ENCODE data around the gene PIP4K2B. TPM values are rescaled to one million over a fixed set of nuclear protein-coding genes. Genes with fewer than 3 reads are reported as not detected.
"Not testable (repeated sequence)": the region's sequence is repeated elsewhere in the genome, so short reads cannot be mapped to it uniquely, and the experiment has no call there.

The PIP4K2B gene
- total and polyA plus RNA-seq, 2 experiments from 2014 or later: 12.8 to 65.8 TPM

- TF ChIP-seq EZH2 (IDR thresholded peaks at IDR 0.05; ENCODE audit: insufficient read depth, poor library complexity, severe bottlenecking) (no peak), EZH2phosphoT487 (IDR thresholded peaks at IDR 0.05; ENCODE audit: insufficient read depth, low read depth) (no peak)
- 0 out of 2 replicates have a peak, but pooled peaks cover 4% of the 10 kb centered on the region for H4K20me1 ChIP-seq (ENCODE audit: insufficient read depth)
- H3K4me1 ChIP-seq (ENCODE audit: insufficient read depth): peaks cover 26% of the 10 kb centered on the region
- H3K27ac ChIP-seq: no peak overlapping the region
- H3K4me2 ChIP-seq (ENCODE audit: unreplicated experiment): no peak overlapping the region
- WGBS, 2 experiments (ENCODE audit: low coverage in 1 of 2, low lambda C conversion rate in 2 of 2, missing lambda C conversion rate in 2 of 2): 89 to 96% methylated on average over 5 of the region's 5 CpGs
- DNase-seq: no peak
- peaks cover 100% of the 10 kb centered on the region for H3K79me2 ChIP-seq (ENCODE audit: insufficient read depth)
- in situ Hi-C loops (cut with MboI): no loop called here
- no peaks in the 10 kb centered on the region for H3K27me3 ChIP-seq (replicated peaks; ENCODE audit: insufficient read depth)
- H2AFZ ChIP-seq: no peak overlapping the region
- H3K9me3 ChIP-seq (ENCODE audit: low read depth): no peaks in the 10 kb centered on the region
- peaks cover 33% of the 10 kb centered on the region for H3F3A ChIP-seq (ENCODE audit: insufficient read depth)
- H3K4me3 ChIP-seq: no peak overlapping the region
- H3K9me2 ChIP-seq (ENCODE audit: insufficient read depth): no peaks in the 10 kb centered on the region
- H3K36me3 ChIP-seq (ENCODE audit: low read depth): no peaks in the 10 kb centered on the region
- H3K9ac ChIP-seq: no peak overlapping the region
These were observed 5.1 kb downstream of the PIP4K2B start for GRCh38 chr17:38794221-38794620.

DNA sequence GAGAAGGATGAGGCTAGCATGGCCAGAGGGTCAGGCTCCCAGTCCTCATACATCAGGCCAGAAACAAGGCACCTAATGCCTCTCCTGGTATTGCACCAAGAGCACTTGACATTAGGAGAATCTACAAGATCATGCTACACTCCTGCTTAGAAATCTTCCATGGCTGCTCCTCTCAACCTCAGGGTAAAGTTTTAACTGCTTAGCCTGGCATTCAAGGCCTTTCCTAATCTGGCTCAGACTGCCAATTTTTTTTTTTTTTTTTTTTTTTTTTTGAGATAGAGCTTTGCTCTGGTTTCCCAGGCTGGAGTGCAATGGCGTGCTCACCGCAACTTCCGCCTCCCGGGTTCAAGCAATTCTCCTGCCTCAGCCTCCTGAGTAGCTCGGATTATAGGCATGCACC is 8.2 kb downstream of the PIP4K2B start:
- no peak overlapping the region for H3K4me2 ChIP-seq (ENCODE audit: unreplicated experiment)
- no peaks in the 10 kb centered on the region for H3K36me3 ChIP-seq (ENCODE audit: low read depth)
- no peaks in the 10 kb centered on the region for H3K9me2 ChIP-seq (ENCODE audit: insufficient read depth)
- 80 to 88% methylated on average over 5 of the region's 5 CpGs for WGBS, 2 experiments (ENCODE audit: low coverage in 1 of 2, low lambda C conversion rate in 2 of 2, missing lambda C conversion rate in 2 of 2)
- no peaks in the 10 kb centered on the region for H3K9me3 ChIP-seq (ENCODE audit: low read depth)
- H4K20me1 ChIP-seq (ENCODE audit: insufficient read depth): peaks cover 4% of the 10 kb centered on the region; the same call in 1 of the 2 replicates
- no peaks in the 10 kb centered on the region for H3K27me3 ChIP-seq (replicated peaks; ENCODE audit: insufficient read depth)
- TF ChIP-seq EZH2phosphoT487 (IDR thresholded peaks at IDR 0.05; ENCODE audit: insufficient read depth, low read depth): no peak
- TF ChIP-seq EZH2 (IDR thresholded peaks at IDR 0.05; ENCODE audit: insufficient read depth, poor library complexity, severe bottlenecking): no peak
- peaks cover 100% of the 10 kb centered on the region for H3K79me2 ChIP-seq (ENCODE audit: insufficient read depth)
- H3K4me1 ChIP-seq (ENCODE audit: insufficient read depth): peaks cover 9% of the 10 kb centered on the region
- H3K27ac ChIP-seq: no peak overlapping the region
- no peak overlapping the region for H3K4me3 ChIP-seq
- H3F3A ChIP-seq (ENCODE audit: insufficient read depth): peaks cover 11% of the 10 kb centered on the region; the same call in 1 of the 2 replicates
- H3K9ac ChIP-seq: no peak overlapping the region
- no peak overlapping the region for H2AFZ ChIP-seq
- in situ Hi-C loops (cut with MboI): no loop called here
- no peak for DNase-seq

DNA sequence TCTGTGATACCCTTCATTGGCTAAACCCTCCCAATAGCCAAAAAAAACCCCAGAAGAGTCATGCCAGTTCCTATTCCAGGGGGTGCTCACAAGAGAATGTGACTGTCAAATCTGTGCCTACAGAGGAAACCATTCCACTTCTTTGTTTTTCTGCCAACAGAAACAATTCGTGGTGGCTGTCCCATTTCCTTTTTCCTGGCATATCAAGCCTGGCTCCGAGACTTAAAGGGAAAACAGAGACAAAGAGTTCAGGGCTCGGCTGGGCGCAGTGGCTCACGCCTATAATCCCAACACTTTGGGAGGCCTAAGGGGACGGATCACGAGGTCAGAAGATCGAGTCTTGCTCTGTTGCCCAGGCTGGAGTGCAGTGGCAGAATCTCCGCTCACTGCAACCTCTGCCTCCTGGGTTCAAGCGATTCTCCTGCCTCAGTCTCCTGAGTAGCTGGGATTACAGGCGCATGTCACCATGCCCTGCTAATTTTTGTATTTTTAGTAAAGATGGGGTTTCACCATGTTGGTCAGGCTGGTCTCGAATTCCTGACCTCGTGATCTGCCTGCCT is 9.1 kb downstream of the PIP4K2B start:
- in situ Hi-C loops (cut with MboI); H3K36me3 ChIP-seq (ENCODE audit: low read depth); H3K4me1 ChIP-seq (ENCODE audit: insufficient read depth); H2AFZ ChIP-seq; H4K20me1 ChIP-seq (ENCODE audit: insufficient read depth); H3K4me3 ChIP-seq; H3K4me2 ChIP-seq (ENCODE audit: unreplicated experiment); DNase-seq; H3K9ac ChIP-seq; H3K27ac ChIP-seq; H3K9me2 ChIP-seq (ENCODE audit: insufficient read depth); H3K9me3 ChIP-seq (ENCODE audit: low read depth); H3K27me3 ChIP-seq (replicated peaks; ENCODE audit: insufficient read depth); H3F3A ChIP-seq (ENCODE audit: insufficient read depth): not testable (repeated sequence)
- peaks cover 96% of the 10 kb centered on the region for H3K79me2 ChIP-seq (ENCODE audit: insufficient read depth)
- 84 to 87% methylated on average over 13 of the region's 13 CpGs for WGBS, 2 experiments (ENCODE audit: low coverage in 1 of 2, low lambda C conversion rate in 2 of 2, missing lambda C conversion rate in 2 of 2)

GRCh38 chr17:38789185-38789584 is 10.2 kb downstream of the PIP4K2B start:
- DNase-seq: peak; percentile 15
- Histone ChIP-seq H3K27ac (no peak overlapping the region), H3K9ac (no peak overlapping the region), H3K4me1 (ENCODE audit: insufficient read depth) (peaks cover 9% of the 10 kb centered on the region), H3K36me3 (ENCODE audit: low read depth) (peaks cover 11% of the 10 kb centered on the region), H3K4me2 (ENCODE audit: unreplicated experiment) (peak overlapping the region; percentile 35), H3F3A (ENCODE audit: insufficient read depth) (peaks cover 5% of the 10 kb centered on the region; the same call in 1 of the 2 replicates), H3K9me2 (ENCODE audit: insufficient read depth) (no peaks in the 10 kb centered on the region), H3K27me3 (replicated peaks; ENCODE audit: insufficient read depth) (no peaks in the 10 kb centered on the region), H4K20me1 (ENCODE audit: insufficient read depth) (peaks cover 4% of the 10 kb centered on the region; the same call in 1 of the 2 replicates), H3K79me2 (ENCODE audit: insufficient read depth) (peaks cover 85% of the 10 kb centered on the region), H2AFZ (no peak overlapping the region), H3K9me3 (ENCODE audit: low read depth) (no peaks in the 10 kb centered on the region), H3K4me3 (no peak overlapping the region)
- WGBS, 2 experiments (ENCODE audit: low coverage in 1 of 2, low lambda C conversion rate in 2 of 2, missing lambda C conversion rate in 2 of 2): 0 to 7% methylated on average over 1 of the region's 1 CpG
- no peak for TF ChIP-seq EZH2phosphoT487 (IDR thresholded peaks at IDR 0.05; ENCODE audit: insufficient read depth, low read depth)
- in situ Hi-C loops (cut with MboI): no loop called here

DNA sequence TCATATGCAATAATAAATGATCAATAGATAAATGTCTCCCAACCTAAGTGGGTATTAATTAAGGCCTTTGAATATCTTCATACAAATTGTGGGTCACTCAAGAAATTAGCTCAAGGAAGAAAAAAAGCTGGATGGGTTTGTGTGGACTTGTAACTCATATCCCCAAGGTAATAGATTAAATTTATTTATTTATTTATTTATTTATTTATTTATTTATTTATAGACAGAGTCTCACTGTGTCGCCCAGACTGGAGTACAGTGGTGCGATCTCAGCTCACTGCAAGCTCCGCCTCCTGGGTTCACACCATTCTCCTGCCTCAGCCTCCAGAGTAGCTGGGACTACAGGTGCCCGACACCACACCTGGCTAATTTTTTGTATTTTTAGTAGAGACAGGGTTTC is 11.4 kb downstream of the PIP4K2B start:
- H3K27ac ChIP-seq; H3K9me3 ChIP-seq (ENCODE audit: low read depth); H2AFZ ChIP-seq; in situ Hi-C loops (cut with MboI); H3K9me2 ChIP-seq (ENCODE audit: insufficient read depth); H3K27me3 ChIP-seq (replicated peaks; ENCODE audit: insufficient read depth); H3K4me2 ChIP-seq (ENCODE audit: unreplicated experiment); H3F3A ChIP-seq (ENCODE audit: insufficient read depth); H4K20me1 ChIP-seq (ENCODE audit: insufficient read depth); H3K4me1 ChIP-seq (ENCODE audit: insufficient read depth); DNase-seq; H3K4me3 ChIP-seq; H3K9ac ChIP-seq: not testable (repeated sequence)
- 98 to 99% methylated on average over 4 of the region's 4 CpGs for WGBS, 2 experiments (ENCODE audit: low coverage in 1 of 2, low lambda C conversion rate in 2 of 2, missing lambda C conversion rate in 2 of 2)
- peaks cover 74% of the 10 kb centered on the region for H3K79me2 ChIP-seq (ENCODE audit: insufficient read depth)
- H3K36me3 ChIP-seq (ENCODE audit: low read depth): peaks cover 22% of the 10 kb centered on the region

Data from GM23248 (cell line).